ENCODE measurements around the gene PRDM8. TPM values are rescaled to one million over a fixed set of nuclear protein-coding genes. Genes with fewer than 3 reads are reported as not detected.

Gene PRDM8
- total RNA-seq, 1 experiment from 2014 or later: not detected

GRCh38 chr4:80202741-80203553 is 5.6 kb downstream of the PRDM8 start (continued):
- 0 out of 2 replicates have a peak, but pooled peaks have one; percentile 41 for TF ChIP-seq E2F4 (CRISPR knock-in tag; IDR thresholded peaks at IDR 0.05; ENCODE audit: borderline replicate concordance, low read depth)

- Mint-ChIP-seq H3K4me1 (peaks cover 26% of the 10 kb centered on the region), H3K36me3 (no peaks in the 10 kb centered on the region; the same call in 1 of the 2 replicates), H3K4me3 (no peak overlapping the region), H3K9me3 (no peaks in the 10 kb centered on the region), H3K27ac (no peak overlapping the region), H3K27me3 (ENCODE audit: low read depth) (peaks cover 97% of the 10 kb centered on the region)
- TF ChIP-seq FOXJ3 (CRISPR knock-in tag; IDR thresholded peaks at IDR 0.05; ENCODE audit: borderline replicate concordance) (no peak), ZNF219 (CRISPR knock-in tag; IDR thresholded peaks at IDR 0.05; ENCODE audit: borderline replicate concordance) (no peak), ZNF512 (CRISPR knock-in tag; IDR thresholded peaks at IDR 0.05; ENCODE audit: borderline replicate concordance) (no peak), NFYB (CRISPR knock-in tag; conservative IDR thresholded peaks at IDR 0.05; ENCODE audit: low read depth) (no peak), SMAD3 (CRISPR knock-in tag; IDR thresholded peaks at IDR 0.05; ENCODE audit: borderline replicate concordance) (no peak), TCF7 (CRISPR knock-in tag; IDR thresholded peaks at IDR 0.05; ENCODE audit: low read depth) (no peak), GRHL2 (CRISPR knock-in tag; IDR thresholded peaks at IDR 0.05; ENCODE audit: insufficient replicate concordance, severe bottlenecking) (no peak), IRF1 (CRISPR knock-in tag; IDR thresholded peaks at IDR 0.05) (no peak)
- ChIA-PET CTCF (interaction anchor here (0.9 to 1.4 kb wide), 2 partner anchors 21 to 61 kb away, joined by 3 to 4 read pairs; no protein-coding TSS in a partner anchor), POLR2A (no interaction called here)
- no peak for DNase-seq (ENCODE audit: low spot score)
- ATAC-seq: no peak
These were observed 7.2 kb downstream of the PRDM8 start for GRCh38 chr4:80204433-80205011.

GRCh38 chr4:80206111-80206510 is 8.8 kb downstream of the PRDM8 start:
- no peak for ATAC-seq
- no peaks in the 10 kb centered on the region for H3K9me3 Mint-ChIP-seq
- peaks cover 97% of the 10 kb centered on the region for H3K27me3 Mint-ChIP-seq (ENCODE audit: low read depth)
- ChIA-PET POLR2A (no interaction called here), CTCF (interaction anchor here (0.7 kb wide), 1 partner anchor 26 kb away, joined by 3 read pairs; no protein-coding TSS in a partner anchor)
- H3K4me1 Mint-ChIP-seq: peaks cover 24% of the 10 kb centered on the region
- no peaks in the 10 kb centered on the region; the same call in 1 of the 2 replicates for H3K36me3 Mint-ChIP-seq
- H3K27ac Mint-ChIP-seq: no peak overlapping the region
- DNase-seq (ENCODE audit: low spot score): no peak
- H3K4me3 Mint-ChIP-seq: peak overlapping the region; percentile 58
- no peak for TF ChIP-seq NFE2L1 (CRISPR knock-in tag; IDR thresholded peaks at IDR 0.05)
- no peak for TF ChIP-seq ZNF532 (CRISPR knock-in tag; IDR thresholded peaks at IDR 0.05; ENCODE audit: borderline replicate concordance)
- TF ChIP-seq IRF1 (CRISPR knock-in tag; IDR thresholded peaks at IDR 0.05): no peak
- TF ChIP-seq JUN (CRISPR knock-in tag; IDR thresholded peaks at IDR 0.05): no peak
- TF ChIP-seq NFATC4 (CRISPR knock-in tag; IDR thresholded peaks at IDR 0.05): no peak
- TF ChIP-seq TEAD1 (CRISPR knock-in tag; IDR thresholded peaks at IDR 0.05): no peak
- no peak for TF ChIP-seq FOXP1 (CRISPR knock-in tag; IDR thresholded peaks at IDR 0.05; ENCODE audit: borderline replicate concordance)
- no peak for TF ChIP-seq ATF3 (CRISPR knock-in tag; conservative IDR thresholded peaks at IDR 0.05)
- no peak for TF ChIP-seq CREB1 (CRISPR knock-in tag; IDR thresholded peaks at IDR 0.05)
- no peak for TF ChIP-seq JAZF1 (CRISPR knock-in tag; IDR thresholded peaks at IDR 0.05)
- no peak for TF ChIP-seq ZNF232 (CRISPR knock-in tag; IDR thresholded peaks at IDR 0.05)
- no peak for TF ChIP-seq ZNF423 (CRISPR knock-in tag; IDR thresholded peaks at IDR 0.05)
- TF ChIP-seq NR1H2 (CRISPR knock-in tag; IDR thresholded peaks at IDR 0.05): no peak
- no peak for TF ChIP-seq FOXK1 (CRISPR knock-in tag; IDR thresholded peaks at IDR 0.05)
